ENCODE measurements around the gene ZCCHC2.

Gene ZCCHC2

GRCh38 chr18:62539284-62540165 lies 16.7 kb downstream of the ZCCHC2 start:
- no peak for DNase-seq (ENCODE audit: low spot score)

DNA sequence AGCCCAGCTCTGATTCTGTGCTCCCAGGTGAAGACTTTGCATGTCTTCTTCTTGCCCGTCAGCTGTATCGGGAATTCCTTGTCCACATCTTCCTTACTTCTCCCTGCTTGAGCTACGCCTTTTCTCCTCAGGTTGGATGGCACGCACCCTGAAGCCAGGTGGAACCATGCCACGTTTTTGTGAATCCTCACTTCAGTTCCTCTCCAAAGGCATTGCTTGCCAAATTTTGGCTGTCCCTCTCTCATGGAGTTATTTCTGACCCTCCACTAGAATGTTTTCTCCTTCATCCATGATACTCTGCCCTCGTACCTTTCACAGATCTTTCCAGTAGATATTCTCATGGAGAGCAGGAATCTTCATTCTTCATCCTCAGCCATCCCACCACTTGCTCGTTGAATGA lies 20.2 kb downstream of the ZCCHC2 start:
- no peak for DNase-seq (ENCODE audit: low spot score)

- no peak for DNase-seq (ENCODE audit: low spot score)
Observed at GRCh38 chr18:62545098-62545497, 22.3 kb downstream of the ZCCHC2 start.

DNA sequence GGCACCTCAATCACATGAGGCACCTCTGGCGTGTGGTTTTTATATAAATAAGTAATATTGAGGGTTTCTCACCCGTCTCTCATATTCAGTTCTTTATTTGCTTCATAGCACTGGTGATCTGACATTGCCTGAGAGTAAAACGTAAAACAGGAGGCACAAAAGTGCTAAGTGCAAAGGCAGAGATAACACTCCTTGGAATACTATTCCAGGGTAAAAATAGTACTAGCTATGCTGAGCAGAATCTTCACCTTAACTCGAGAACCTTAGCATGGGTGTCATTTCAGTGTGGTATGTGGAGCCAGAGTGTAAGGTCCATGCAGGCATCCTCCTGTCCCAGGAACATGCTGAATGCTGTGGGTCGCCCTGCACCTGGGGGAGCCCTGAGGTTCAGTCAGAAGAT lies 26.9 kb downstream of the ZCCHC2 start:
- DNase-seq (ENCODE audit: low spot score): no peak

- no peak for DNase-seq (ENCODE audit: low spot score)
Observed at GRCh38 chr18:62550746-62551145, 27.9 kb downstream of the ZCCHC2 start.

- no peak for DNase-seq (ENCODE audit: low spot score)
Observed at GRCh38 chr18:62551972-62552513, 29.2 kb downstream of the ZCCHC2 start.

- no peak for DNase-seq (ENCODE audit: low spot score)
Observed at GRCh38 chr18:62554061-62554815, 31.4 kb downstream of the ZCCHC2 start.

GRCh38 chr18:62555135-62555534 lies 32.3 kb downstream of the ZCCHC2 start:
- DNase-seq (ENCODE audit: low spot score): peak; percentile 75

DNA sequence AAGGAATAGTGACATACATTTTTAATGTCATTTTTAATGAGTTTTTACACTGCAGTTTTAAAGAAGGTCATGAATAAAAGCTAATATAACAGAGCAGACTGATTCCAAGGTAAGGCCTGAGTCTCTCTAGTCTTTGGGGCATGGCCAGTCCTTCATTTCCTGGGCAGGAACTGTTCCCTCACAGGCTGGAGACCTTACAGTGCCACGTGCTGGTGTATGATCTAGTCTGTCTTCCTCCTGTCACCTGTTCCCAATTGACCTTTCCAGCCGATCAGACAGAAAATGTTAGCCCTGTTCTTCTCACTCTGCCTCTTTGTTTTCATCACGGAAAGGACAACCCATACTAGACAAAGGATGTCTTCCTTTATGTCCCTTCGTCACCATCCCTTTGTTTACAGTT lies 33.6 kb downstream of the ZCCHC2 start:
- DNase-seq (ENCODE audit: low spot score): no peak

- DNase-seq (ENCODE audit: low spot score): no peak
Observed at GRCh38 chr18:62558015-62558663, 35.3 kb downstream of the ZCCHC2 start.

- DNase-seq (ENCODE audit: low spot score): no peak
Observed at GRCh38 chr18:62564044-62564443, 41.2 kb downstream of the ZCCHC2 start.

- no peak for DNase-seq (ENCODE audit: low spot score)
Observed at GRCh38 chr18:62566199-62566598, 43.4 kb downstream of the ZCCHC2 start.

DNA sequence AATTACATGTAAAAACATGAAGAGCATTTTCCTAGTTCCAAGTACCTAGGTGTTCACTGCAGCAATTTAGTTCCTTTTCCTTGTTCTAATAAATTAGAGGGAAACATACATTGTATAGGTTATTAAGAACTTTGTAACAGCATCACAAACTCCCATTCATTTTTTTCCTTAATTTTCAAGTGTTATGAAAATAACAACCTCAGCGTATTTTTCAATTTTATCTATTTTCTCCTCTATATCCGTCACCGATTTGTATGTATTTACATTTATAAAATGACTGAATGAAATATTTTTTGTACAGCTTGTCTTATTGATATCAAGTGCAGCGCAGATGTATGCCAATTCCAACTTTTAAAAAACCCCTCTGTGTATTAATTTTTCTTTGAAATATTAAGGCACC lies 44.0 kb downstream of the ZCCHC2 start:
- DNase-seq (ENCODE audit: low spot score): no peak

GRCh38 chr18:62569081-62569655 lies 46.3 kb downstream of the ZCCHC2 start:
- no peak for DNase-seq (ENCODE audit: low spot score)

DNA sequence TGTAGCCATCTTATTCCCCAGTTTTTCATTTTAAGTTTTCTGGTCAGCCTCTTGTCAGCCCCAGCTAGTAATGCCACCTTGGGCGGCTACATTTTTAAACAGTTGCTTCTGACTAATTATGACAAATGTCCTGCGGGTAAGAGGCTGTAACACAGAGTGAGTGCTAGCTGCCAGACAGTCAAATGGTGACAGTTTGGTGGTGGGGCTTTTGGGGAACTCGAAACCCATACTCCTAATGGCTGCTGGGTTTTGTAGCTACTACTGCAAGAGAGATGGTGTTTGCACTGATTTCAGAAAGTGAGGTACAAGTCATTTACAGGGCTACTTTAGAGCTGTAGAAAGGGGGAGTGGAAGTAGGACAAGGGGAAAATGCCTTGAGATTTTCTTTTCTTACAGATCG lies 48.2 kb downstream of the ZCCHC2 start:
- DNase-seq (ENCODE audit: low spot score): no peak

- DNase-seq (ENCODE audit: low spot score): no peak
Observed at GRCh38 chr18:62571648-62572047, 48.8 kb downstream of the ZCCHC2 start.

DNA sequence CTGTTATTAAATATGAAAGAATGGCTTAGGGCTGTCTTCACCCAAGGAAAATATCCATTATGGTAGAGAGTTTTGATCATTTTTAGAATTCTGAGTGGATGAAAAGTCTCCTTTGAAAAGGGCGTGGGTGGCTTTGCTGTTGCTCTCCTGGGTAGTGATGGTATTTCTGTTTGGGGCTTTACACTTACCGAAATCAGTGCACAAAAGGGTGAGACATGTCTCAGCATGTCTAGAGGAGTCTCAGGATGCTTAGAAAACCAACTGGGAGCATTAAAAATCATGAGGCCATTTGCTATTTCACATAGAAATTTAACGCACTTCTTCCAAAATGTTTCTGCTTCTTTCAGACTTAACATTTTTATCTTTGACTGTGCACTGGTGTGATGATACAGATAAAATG lies 49.6 kb downstream of the ZCCHC2 start:
- DNase-seq (ENCODE audit: low spot score): no peak

DNA sequence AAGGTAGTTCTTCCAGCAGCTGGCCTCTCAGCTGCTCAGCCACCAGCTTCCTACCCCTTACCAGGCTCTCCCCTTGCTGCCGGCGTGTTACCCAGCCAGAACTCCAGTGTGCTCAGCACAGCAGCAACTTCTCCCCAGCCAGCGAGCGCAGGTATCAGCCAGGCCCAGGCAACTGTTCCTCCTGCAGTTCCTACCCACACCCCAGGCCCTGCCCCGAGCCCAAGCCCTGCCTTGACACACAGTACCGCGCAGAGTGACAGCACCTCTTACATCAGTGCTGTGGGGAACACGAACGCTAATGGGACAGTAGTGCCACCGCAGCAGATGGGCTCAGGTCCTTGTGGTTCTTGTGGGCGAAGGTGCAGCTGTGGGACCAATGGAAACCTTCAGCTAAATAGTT lies 52.0 kb downstream of the ZCCHC2 start:
- DNase-seq (ENCODE audit: low spot score): no peak

- no peak for DNase-seq (ENCODE audit: low spot score)
Observed at GRCh38 chr18:62576271-62576670, 53.4 kb downstream of the ZCCHC2 start.

- no peak for DNase-seq (ENCODE audit: low spot score)
Observed at GRCh38 chr18:62576845-62577512, 54.2 kb downstream of the ZCCHC2 start.

GRCh38 chr18:62577765-62578164 lies 54.9 kb downstream of the ZCCHC2 start:
- DNase-seq (ENCODE audit: low spot score): no peak

Measured in kidney capillary endothelial cell (primary cell).